ENCODE measurements around the gene XYLT1.

Gene XYLT1

GRCh38 chr16:17395849-17396480 is 74.8 kb downstream of the XYLT1 start:
- FAIRE-seq = no peak

GRCh38 chr16:17392857-17393692 is 77.7 kb downstream of the XYLT1 start:
- no peak for FAIRE-seq

GRCh38 chr16:17392127-17392856 is 78.5 kb downstream of the XYLT1 start:
- no peak for FAIRE-seq

- no peak for FAIRE-seq
These were observed 79.0 kb downstream of the XYLT1 start for GRCh38 chr16:17391715-17392114.

GRCh38 chr16:17389384-17389783 is 81.4 kb downstream of the XYLT1 start:
- no peak for FAIRE-seq

- FAIRE-seq = no peak
These were observed 83.5 kb downstream of the XYLT1 start for GRCh38 chr16:17387256-17387655.

GRCh38 chr16:17386229-17386628 is 84.5 kb downstream of the XYLT1 start:
- FAIRE-seq = no peak

- FAIRE-seq = no peak
These were observed 86.3 kb downstream of the XYLT1 start for GRCh38 chr16:17384471-17384870.

- no peak for FAIRE-seq
These were observed 87.6 kb downstream of the XYLT1 start for GRCh38 chr16:17382949-17383863.

GRCh38 chr16:17382514-17382913 is 88.2 kb downstream of the XYLT1 start:
- no peak for FAIRE-seq

- FAIRE-seq = no peak
These were observed 89.0 kb downstream of the XYLT1 start for GRCh38 chr16:17381784-17382183.

- no peak for FAIRE-seq
These were observed 90.1 kb downstream of the XYLT1 start for GRCh38 chr16:17380613-17381012.

GRCh38 chr16:17379121-17379571 is 91.6 kb downstream of the XYLT1 start:
- no peak for FAIRE-seq

- FAIRE-seq = no peak
These were observed 93.1 kb downstream of the XYLT1 start for GRCh38 chr16:17377360-17378324.

- no peak for FAIRE-seq
These were observed 95.1 kb downstream of the XYLT1 start for GRCh38 chr16:17375461-17376304.

- FAIRE-seq = no peak
These were observed 96.0 kb downstream of the XYLT1 start for GRCh38 chr16:17374668-17375255.

GRCh38 chr16:17373533-17373932 is 97.2 kb downstream of the XYLT1 start:
- no peak for FAIRE-seq

GRCh38 chr16:17372386-17372785 is 98.4 kb downstream of the XYLT1 start:
- no peak for FAIRE-seq

- no peak for FAIRE-seq
These were observed 99.5 kb downstream of the XYLT1 start for GRCh38 chr16:17371299-17371698.

GRCh38 chr16:17370731-17371285 is 100.0 kb downstream of the XYLT1 start:
- FAIRE-seq = no peak

Data from islet of Langerhans (tissue), 1 donor.